HG03066 (cell line): Measurements from ENCODE around the gene LYG1.
"Not testable (repeated sequence)": the region's sequence is repeated elsewhere in the genome, so short reads cannot be mapped to it uniquely, and the experiment has no call there.

Source experiments
- ATAC-seq: cut with Tn5 transposase; IDR thresholded peaks from one replicate; pipeline ENCODE4 v1.9.1; 2021; ENCODE audit warnings: low read depth; ENCODE audit not compliant: unreplicated experiment

The LYG1 gene

DNA sequence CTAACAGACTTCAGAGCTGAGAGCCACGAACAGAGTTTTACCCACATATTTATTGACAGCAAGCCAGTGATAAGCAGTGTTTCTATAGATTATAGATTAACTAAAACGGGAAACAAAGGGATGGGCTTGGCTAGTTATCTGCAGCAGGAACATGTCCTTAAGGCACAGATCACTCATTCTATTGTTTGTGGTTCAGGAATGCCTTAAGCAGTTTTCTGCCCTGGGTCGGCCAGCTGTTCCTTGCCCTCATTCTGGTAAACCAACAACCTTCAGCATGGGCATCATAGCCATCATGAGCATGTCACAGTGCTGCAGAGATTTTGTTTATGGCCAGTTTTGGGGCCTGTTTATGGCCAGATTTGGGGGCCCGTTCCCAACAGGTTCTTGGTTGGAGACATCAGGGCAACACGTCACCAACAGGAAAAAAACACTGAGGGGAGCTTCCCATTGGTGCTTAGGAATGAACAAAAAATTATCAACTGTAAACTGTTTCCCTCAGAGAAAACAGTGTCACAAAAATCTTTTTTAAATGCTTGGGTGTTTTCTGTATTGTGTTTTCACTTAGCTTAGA, 22.7 kb downstream of the LYG1 start:
- ATAC-seq = not testable (repeated sequence)

DNA sequence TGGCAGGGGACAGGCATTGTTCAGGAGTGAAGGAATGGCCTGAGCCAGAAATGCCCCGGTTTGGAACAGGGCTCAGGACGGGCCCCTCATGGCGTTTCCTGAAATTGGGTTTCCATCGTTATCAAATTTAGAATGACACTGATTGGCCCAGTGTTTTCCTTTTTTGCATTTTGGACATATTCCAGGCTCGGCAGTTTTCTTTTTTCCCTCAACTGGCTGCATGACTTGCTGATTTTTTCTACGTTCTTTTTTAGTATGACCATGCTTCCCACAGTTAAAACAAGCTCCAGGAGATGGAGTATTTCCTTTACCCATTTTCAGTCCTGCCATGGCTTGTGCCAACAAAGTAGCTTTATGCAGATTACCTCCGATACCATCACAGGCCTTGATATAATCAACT, 25.1 kb downstream of the LYG1 start:
- no peak for ATAC-seq

GRCh38 chr2:99261242-99261641, 39.8 kb downstream of the LYG1 start:
- ATAC-seq = no peak

- no peak for ATAC-seq
Measured at GRCh38 chr2:99260184-99260583, 40.8 kb downstream of the LYG1 start.

GRCh38 chr2:99259465-99259864, 41.5 kb downstream of the LYG1 start:
- ATAC-seq = no peak

- ATAC-seq = no peak
Measured at GRCh38 chr2:99256677-99257076, 44.3 kb downstream of the LYG1 start.

GRCh38 chr2:99255491-99256318, 45.3 kb downstream of the LYG1 start, which contains the start of gene LYG2:
LYG2 (minus strand) TSS chr2:99255666; CDS start chr2:99254260, 1,406 bp downstream.
- no peak for ATAC-seq

GRCh38 chr2:99249951-99250350, 51.0 kb downstream of the LYG1 start:
- no peak for ATAC-seq

GRCh38 chr2:99242151-99242550, 58.8 kb downstream of the LYG1 start:
- no peak for ATAC-seq

GRCh38 chr2:99240431-99240830, 60.6 kb downstream of the LYG1 start:
- no peak for ATAC-seq

DNA sequence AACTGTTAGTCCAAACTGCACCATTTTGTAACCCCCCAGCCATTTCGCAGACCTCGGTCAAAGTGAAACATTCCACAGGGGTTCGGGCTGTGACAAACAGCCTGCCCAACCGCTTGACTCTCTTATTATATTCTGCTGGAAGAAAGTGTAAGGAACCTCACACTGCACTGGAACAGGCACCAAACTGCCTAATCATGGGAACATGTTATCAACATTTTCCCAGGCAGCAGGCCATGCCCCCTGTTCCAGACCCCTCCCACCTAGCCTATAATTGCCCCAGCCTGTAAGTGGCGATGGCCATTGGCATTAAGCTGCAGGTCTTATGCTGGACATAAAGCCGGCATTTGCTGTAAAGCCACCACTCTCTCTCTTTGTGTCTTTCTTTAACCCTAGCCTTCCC, 62.4 kb downstream of the LYG1 start:
- ATAC-seq = no peak
